Suprapubic skin (tissue), 4 donors: Measurements from ENCODE around the gene IQGAP2.

Source experiments
- POLR2A ChIP-seq, 2 donors: fragments of 450-650 bp; IDR thresholded peaks; one replicate each; pipeline ENCODE4 v1.6.1; 2017; ENCODE audit warnings: antibody characterized with exemption in 2 of 2, mild to moderate bottlenecking in 2 of 2, moderate library complexity in 2 of 2
- POLR2AphosphoS5 ChIP-seq, 3 donors: sonication (generic); formaldehyde crosslinking; IDR thresholded peaks; one replicate each; pipeline ENCODE4 v1.6.1; 2017; ENCODE audit warnings: antibody characterized with exemption in 3 of 3
- TF ChIP-seq, protein P1 (sequence below), 2 donors: fragments of 200-600 bp in 1 of 2; fragments of 450-650 bp in 1 of 2; sonication (generic) in 1 of 2; IDR thresholded peaks; one replicate each; pipeline ENCODE4 v1.5.1; 2016 to 2019; ENCODE audit warnings: antibody characterized with exemption in 2 of 2, mild to moderate bottlenecking in 1 of 2, moderate library complexity in 1 of 2

- TF ChIP-seq POLR2AphosphoS5 (IDR thresholded peaks at IDR 0.05): no peak
- no peak for TF ChIP-seq POLR2A (IDR thresholded peaks at IDR 0.05)
- TF ChIP-seq, protein P1, sequence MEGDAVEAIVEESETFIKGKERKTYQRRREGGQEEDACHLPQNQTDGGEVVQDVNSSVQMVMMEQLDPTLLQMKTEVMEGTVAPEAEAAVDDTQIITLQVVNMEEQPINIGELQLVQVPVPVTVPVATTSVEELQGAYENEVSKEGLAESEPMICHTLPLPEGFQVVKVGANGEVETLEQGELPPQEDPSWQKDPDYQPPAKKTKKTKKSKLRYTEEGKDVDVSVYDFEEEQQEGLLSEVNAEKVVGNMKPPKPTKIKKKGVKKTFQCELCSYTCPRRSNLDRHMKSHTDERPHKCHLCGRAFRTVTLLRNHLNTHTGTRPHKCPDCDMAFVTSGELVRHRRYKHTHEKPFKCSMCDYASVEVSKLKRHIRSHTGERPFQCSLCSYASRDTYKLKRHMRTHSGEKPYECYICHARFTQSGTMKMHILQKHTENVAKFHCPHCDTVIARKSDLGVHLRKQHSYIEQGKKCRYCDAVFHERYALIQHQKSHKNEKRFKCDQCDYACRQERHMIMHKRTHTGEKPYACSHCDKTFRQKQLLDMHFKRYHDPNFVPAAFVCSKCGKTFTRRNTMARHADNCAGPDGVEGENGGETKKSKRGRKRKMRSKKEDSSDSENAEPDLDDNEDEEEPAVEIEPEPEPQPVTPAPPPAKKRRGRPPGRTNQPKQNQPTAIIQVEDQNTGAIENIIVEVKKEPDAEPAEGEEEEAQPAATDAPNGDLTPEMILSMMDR (IDR thresholded peaks at IDR 0.05): no peak
Observed at GRCh38 chr5:76736679-76737556, 333.8 kb downstream of the IQGAP2 start.
